Pancreas (tissue), 10 donors: ENCODE measurements around the gene ZNF670. TPM values are rescaled to one million over a fixed set of nuclear protein-coding genes. Genes with fewer than 3 reads are reported as not detected.

Experiments
- ATAC-seq, 4 donors: fragments of 200-7000 bp; cut with Tn5 transposase; one replicate each; pipeline versions ENCODE4 v1.8.0 to v1.9.1; 2020; ENCODE audit warnings: mild to moderate bottlenecking in 4 of 4, moderate library complexity in 4 of 4
- DNase-seq, 6 donors: peaks; one replicate each; pipeline ENCODE4 v3.0.0-alpha.2; 2020
- FAIRE-seq: peaks from 2 replicates; lab custom pipeline; 2012; peaks lifted over from hg19 to GRCh38; lab: Jason Lieb, UNC
- H3K27ac ChIP-seq, 4 donors: fragments of 200-600 bp; sonication (generic); 1 replicate in 3 of 4; 2 replicates in 1 of 4; pipeline versions ENCODE4 v1.5.0 to v1.8.0; 2020
- H3K27me3 ChIP-seq, 4 donors: fragments of 200-600 bp; one replicate each; pipeline ENCODE4 v1.8.0; 2021
- H3K36me3 ChIP-seq, 3 donors: fragments of 200-600 bp; sonication (generic) in 1 of 3; one replicate each; pipeline versions ENCODE4 v1.5.0 to v1.8.0; 2020 to 2021
- H3K4me1 ChIP-seq, 3 donors: fragments of 200-600 bp; one replicate each; pipeline ENCODE4 v1.8.0; 2021
- H3K4me3 ChIP-seq, 4 donors: fragments of 200-600 bp; sonication (generic) in 2 of 4; one replicate each; pipeline versions ENCODE4 v1.5.0 to v1.8.0; 2020 to 2021
- H3K9me3 ChIP-seq, 4 donors: fragments of 200-600 bp; one replicate each; pipeline ENCODE4 v1.8.0; 2021
- WGBS, 2 donors: extraction: QIAGEN DNeasy Blood & Tissue Kit; methylation state at CpG; one replicate each; pipeline ENCODE4 v1.1.7; 2013; 5-methylcytosine and 5-hydroxymethylcytosine counted together
- intact Hi-C, 3 donors: fragments of 100-400 bp; cut with DNase I; formaldehyde crosslinking; loops; one replicate each; pipeline versions ENCODE4 v1.11.1 to v1.14.2; 2022
- polyA plus RNA-seq, 2 donors: library from polyadenylated mRNA; stranded (reverse); fragments of 200-250 nt; gene quantifications; one replicate each; pipeline ENCODE4 v1.2.3, GENCODE V29; 2013
- total RNA-seq, 6 donors: library from RNA; stranded (reverse); fragmentation: NEBNext Ultra II Directional in 4 of 6; extraction: Animal tissue kit (Norgen Biotek cat#: 25700) in 4 of 6; gene quantifications; one replicate each; pipeline versions ENCODE4 v1.2.1 to v1.2.4, GENCODE V29; 2021 to 2023
- TF ChIP-seq, protein P1 (sequence below), 4 donors: fragments of 200-600 bp; sonication (generic) in 3 of 4; IDR thresholded peaks; one replicate each; pipeline versions ENCODE4 v1.5.0 to v1.8.0; 2021; ENCODE audit warnings: antibody characterized with exemption in 4 of 4
- donor health status: healthy with polysubstance abuse.
- donor health status: DM: no; HTN: no; CAD: no; lungs with moderate emphysema.
- donor health status: DM: no; HTN: no; CAD: no.
- donor health status: control.
- donor health status: control.
- donor health status: Bipolar disorder and iron deficiency.
- donor health status: DM: yes; HTN: yes; CAD: no.
- donor health status: DM: no; HTN: no; CAD: no.
- donor health status: DM: no; HTN: no; CAD: no.
- donor health status: DM: yes; HTN: yes; CAD: no.

ZNF670 gene
- total and polyA plus RNA-seq, 8 donors: 0.74 to 2.3 (median 1.2) TPM

- TF ChIP-seq, protein P1, sequence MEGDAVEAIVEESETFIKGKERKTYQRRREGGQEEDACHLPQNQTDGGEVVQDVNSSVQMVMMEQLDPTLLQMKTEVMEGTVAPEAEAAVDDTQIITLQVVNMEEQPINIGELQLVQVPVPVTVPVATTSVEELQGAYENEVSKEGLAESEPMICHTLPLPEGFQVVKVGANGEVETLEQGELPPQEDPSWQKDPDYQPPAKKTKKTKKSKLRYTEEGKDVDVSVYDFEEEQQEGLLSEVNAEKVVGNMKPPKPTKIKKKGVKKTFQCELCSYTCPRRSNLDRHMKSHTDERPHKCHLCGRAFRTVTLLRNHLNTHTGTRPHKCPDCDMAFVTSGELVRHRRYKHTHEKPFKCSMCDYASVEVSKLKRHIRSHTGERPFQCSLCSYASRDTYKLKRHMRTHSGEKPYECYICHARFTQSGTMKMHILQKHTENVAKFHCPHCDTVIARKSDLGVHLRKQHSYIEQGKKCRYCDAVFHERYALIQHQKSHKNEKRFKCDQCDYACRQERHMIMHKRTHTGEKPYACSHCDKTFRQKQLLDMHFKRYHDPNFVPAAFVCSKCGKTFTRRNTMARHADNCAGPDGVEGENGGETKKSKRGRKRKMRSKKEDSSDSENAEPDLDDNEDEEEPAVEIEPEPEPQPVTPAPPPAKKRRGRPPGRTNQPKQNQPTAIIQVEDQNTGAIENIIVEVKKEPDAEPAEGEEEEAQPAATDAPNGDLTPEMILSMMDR (IDR thresholded peaks at IDR 0.05): no peak
- DNase-seq (no peak), ATAC-seq (no peak), FAIRE-seq (no peak)
- Histone ChIP-seq H3K4me3 (no peak overlapping the region), H3K9me3 (peaks cover 0 to 4% (median 0%) of the 10 kb centered on the region in 4 donors), H3K27me3 (no peaks in the 10 kb centered on the region), H3K27ac (no peak overlapping the region), H3K4me1 (peaks cover 6 to 9% (median 8%) of the 10 kb centered on the region in 3 donors), H3K36me3 (peaks cover 11 to 26% (median 13%) of the 10 kb centered on the region in 3 donors)
- WGBS, 2 donors: 97 to 98% methylated on average over 9 of the region's 9 CpGs
- intact Hi-C loops: no loop called here
Observed at GRCh38 chr1:247100676-247101279, 22.2 kb upstream of the ZNF670 start.

DNA sequence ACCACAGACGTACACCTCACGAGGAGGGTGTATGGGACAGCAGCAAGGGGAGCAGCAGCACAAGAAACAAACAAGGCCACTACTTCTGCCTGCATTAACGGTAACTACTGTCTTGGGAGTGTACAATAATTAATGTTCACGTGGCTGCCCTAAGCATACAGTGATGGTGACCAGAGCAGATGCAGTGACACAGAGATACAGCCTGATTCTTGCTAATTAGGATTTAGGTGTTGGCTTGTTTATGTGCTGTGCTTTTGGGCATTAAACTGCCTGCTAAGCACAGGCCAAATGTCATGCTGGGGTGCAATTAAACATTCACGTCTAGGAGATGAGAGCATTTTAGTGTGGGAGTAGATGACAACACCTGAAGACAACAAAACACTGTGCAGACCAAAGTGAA, 18.3 kb upstream of the ZNF670 start:
- H3K4me3 ChIP-seq: no peak overlapping the region
- TF ChIP-seq, protein P1 (IDR thresholded peaks at IDR 0.05): no peak
- FAIRE-seq (no peak), ATAC-seq (no peak), DNase-seq (no peak)
- 87 to 92% methylated on average over 5 of the region's 5 CpGs for WGBS, 2 donors
- peaks cover 11 to 24% (median 13%) of the 10 kb centered on the region in 3 donors for H3K36me3 ChIP-seq
- H3K27ac ChIP-seq: no peak overlapping the region
- no peaks in the 10 kb centered on the region for H3K27me3 ChIP-seq
- peaks cover 0 to 4% (median 0%) of the 10 kb centered on the region in 4 donors for H3K9me3 ChIP-seq
- no peaks in the 10 kb centered on the region for H3K4me1 ChIP-seq
- intact Hi-C loops: no loop called here

DNA sequence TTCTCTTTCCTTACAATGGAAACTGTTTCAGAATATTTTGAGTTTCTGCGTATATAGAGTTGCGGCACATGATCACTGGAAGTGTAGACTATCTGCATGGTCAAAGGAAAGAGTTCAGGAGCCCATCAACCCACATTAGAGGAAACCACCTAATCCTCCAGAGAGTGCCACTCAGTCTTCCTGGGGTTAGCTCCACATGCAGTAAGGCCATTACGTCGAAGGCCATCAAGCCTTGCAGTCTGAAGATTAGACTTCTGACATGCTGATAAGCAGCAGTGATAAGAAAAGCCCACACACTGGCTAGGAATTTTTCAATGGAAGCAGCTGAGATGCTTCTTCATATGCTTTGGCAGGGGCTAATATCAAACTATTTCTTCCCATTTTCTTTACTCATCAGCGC, 17.9 kb upstream of the ZNF670 start:
- Histone ChIP-seq H3K36me3 (peaks cover 11 to 20% (median 13%) of the 10 kb centered on the region in 3 donors), H3K4me3 (no peak overlapping the region), H3K27me3 (no peaks in the 10 kb centered on the region), H3K9me3 (peaks cover 0 to 4% (median 0%) of the 10 kb centered on the region in 4 donors), H3K4me1 (no peaks in the 10 kb centered on the region), H3K27ac (no peak overlapping the region)
- intact Hi-C loops: no loop called here
- DNase-seq (no peak), FAIRE-seq (no peak), ATAC-seq (no peak)
- TF ChIP-seq, protein P1 (IDR thresholded peaks at IDR 0.05): no peak
- 85 to 86% methylated on average over 5 of the region's 5 CpGs for WGBS, 2 donors

- peaks cover 0 to 1% (median 0%) of the 10 kb centered on the region in 4 donors for H3K9me3 ChIP-seq
- intact Hi-C loops: no loop called here
- TF ChIP-seq, protein P1 (IDR thresholded peaks at IDR 0.05): no peak
Observed at GRCh38 chr1:247096112-247096511, 17.5 kb upstream of the ZNF670 start.

GRCh38 chr1:247090455-247090854, 11.8 kb upstream of the ZNF670 start:
- intact Hi-C loops: no loop called here
- Histone ChIP-seq H3K36me3 (no peaks in the 10 kb centered on the region), H3K4me1 (no peaks in the 10 kb centered on the region), H3K27ac (no peak overlapping the region), H3K27me3 (no peaks in the 10 kb centered on the region), H3K4me3 (no peak overlapping the region), H3K9me3 (no peaks in the 10 kb centered on the region)
- FAIRE-seq (no peak), DNase-seq (no peak), ATAC-seq (no peak)
- TF ChIP-seq, protein P1 (IDR thresholded peaks at IDR 0.05): no peak
- WGBS, 2 donors: 63 to 81% methylated on average over 14 of the region's 14 CpGs

More at GRCh38 chr1:247096112-247096511, 17.5 kb upstream of the ZNF670 start:
- H3K4me1 ChIP-seq: no peaks in the 10 kb centered on the region
- no peak overlapping the region for H3K27ac ChIP-seq
- WGBS, 2 donors: 94 to 95% methylated on average over 3 of the region's 3 CpGs
- H3K4me3 ChIP-seq: no peak overlapping the region
- ATAC-seq (no peak), FAIRE-seq (no peak), DNase-seq (no peak)
- no peaks in the 10 kb centered on the region for H3K27me3 ChIP-seq
- H3K36me3 ChIP-seq: peaks cover 8 to 16% (median 9%) of the 10 kb centered on the region in 3 donors
